Stimulated activated CD8-positive, alpha-beta memory T cell treated with anti-CD3 and anti-CD28 coated beads, Interleukin-7, amount 100 ng/mL, for 4 hours (primary cell): ENCODE measurements around the gene MDH1.

ENCODE experiments used
- DNase-seq, 2 donors: peaks; one replicate each; pipeline ENCODE4 v3.0.0-alpha.2; 2020; ENCODE audit warnings: low read depth in 2 of 2

The MDH1 gene

DNA sequence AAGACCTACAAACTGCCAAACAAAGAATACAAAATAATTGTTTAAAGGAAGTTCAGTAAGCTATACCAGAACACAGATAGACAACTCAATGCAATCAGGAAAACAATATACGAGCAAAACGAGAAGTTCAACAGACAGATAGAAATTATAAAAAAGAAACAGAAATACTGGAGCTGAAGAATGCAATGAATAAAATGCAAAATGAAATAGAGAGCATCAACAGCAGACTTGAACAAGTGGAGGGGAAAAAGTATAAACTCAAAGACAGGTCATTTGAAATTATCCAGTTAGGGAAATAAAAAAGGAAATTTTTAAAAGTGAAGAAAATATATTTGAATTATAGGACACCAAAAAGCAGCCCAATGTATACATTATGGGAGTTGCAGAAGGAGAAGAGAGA, 43.6 kb downstream of the MDH1 start:
- DNase-seq: no peak

- DNase-seq: no peak
Observed at GRCh38 chr2:63639344-63639743, 50.6 kb downstream of the MDH1 start.

- no peak for DNase-seq
Observed at GRCh38 chr2:63642946-63643345, 54.2 kb downstream of the MDH1 start.

DNA sequence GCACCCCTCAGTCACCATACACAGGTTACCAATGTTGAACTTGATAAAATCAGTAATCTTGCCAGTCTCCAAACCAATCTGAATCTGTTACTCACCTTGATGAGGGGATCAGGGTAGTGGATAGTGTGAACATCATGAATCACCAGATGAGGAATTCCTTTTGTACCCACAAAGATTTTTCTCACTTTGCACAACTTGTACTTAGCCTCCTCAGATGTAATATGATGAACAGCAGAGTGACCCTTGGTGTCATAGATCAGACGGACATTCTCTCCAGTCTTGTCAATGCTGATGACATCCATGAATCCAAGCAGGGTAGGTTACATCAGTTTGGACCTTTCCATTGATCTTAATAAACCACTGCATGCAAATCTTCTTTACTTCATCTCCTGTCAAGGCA, 54.7 kb downstream of the MDH1 start:
- DNase-seq: no peak

GRCh38 chr2:63648632-63649031, 59.9 kb downstream of the MDH1 start:
- DNase-seq: no peak

- DNase-seq: no peak
Observed at GRCh38 chr2:63649829-63650228, 61.1 kb downstream of the MDH1 start.

GRCh38 chr2:63650756-63651155, 62.0 kb downstream of the MDH1 start:
- no peak for DNase-seq

DNA sequence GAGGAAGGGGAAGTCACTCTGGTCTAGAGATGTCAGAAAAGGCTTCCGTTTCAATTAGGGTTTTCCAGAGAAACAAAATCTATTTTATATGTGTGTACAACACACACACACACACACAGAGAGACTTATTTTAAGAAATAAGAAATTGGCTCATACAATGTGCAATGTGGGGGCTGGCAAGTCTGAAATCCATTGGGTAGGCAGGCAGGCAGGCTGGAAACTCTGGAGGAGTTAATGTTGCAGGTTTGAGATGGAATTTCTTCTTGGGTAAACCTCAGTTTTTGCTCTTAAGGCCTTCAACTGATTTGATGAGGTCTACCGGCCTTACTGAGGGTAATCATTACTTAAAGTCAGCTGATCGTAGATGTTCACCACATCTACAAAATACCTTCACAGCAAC, 62.6 kb downstream of the MDH1 start:
- DNase-seq: no peak

- no peak for DNase-seq
Observed at GRCh38 chr2:63651861-63652651, 63.3 kb downstream of the MDH1 start.

- no peak for DNase-seq
Observed at GRCh38 chr2:63652652-63652985, 63.9 kb downstream of the MDH1 start.

- DNase-seq: no peak
Observed at GRCh38 chr2:63654959-63655358, 66.2 kb downstream of the MDH1 start.
